ENCODE data around the gene C13orf46.

The C13orf46 gene

GRCh38 chr13:113962975-113963374 is 10.9 kb downstream of the C13orf46 start:
- no peak overlapping the region for H3K27ac Mint-ChIP-seq
- H3K4me3 Mint-ChIP-seq, result no peak overlapping the region
- H3K36me3 Mint-ChIP-seq, result peaks cover 12% of the 10 kb centered on the region
- peaks cover 9% of the 10 kb centered on the region for H3K9me3 Mint-ChIP-seq
- H3K27me3 Mint-ChIP-seq, result no peaks in the 10 kb centered on the region
- ATAC-seq, result no peak
- no peaks in the 10 kb centered on the region for H3K4me1 Mint-ChIP-seq

GRCh38 chr13:113962386-113962785 is 11.5 kb downstream of the C13orf46 start:
- ATAC-seq, result no peak
- H3K27me3 Mint-ChIP-seq, result no peaks in the 10 kb centered on the region
- H3K4me1 Mint-ChIP-seq, result no peaks in the 10 kb centered on the region
- no peak overlapping the region for H3K27ac Mint-ChIP-seq
- peaks cover 12% of the 10 kb centered on the region for H3K36me3 Mint-ChIP-seq
- no peak overlapping the region for H3K4me3 Mint-ChIP-seq
- H3K9me3 Mint-ChIP-seq, result peaks cover 9% of the 10 kb centered on the region

GRCh38 chr13:113960276-113960948 is 13.5 kb downstream of the C13orf46 start:
- ATAC-seq, result no peak
- no peak overlapping the region for H3K27ac Mint-ChIP-seq
- H3K4me3 Mint-ChIP-seq, result no peak overlapping the region
- no peaks in the 10 kb centered on the region for H3K27me3 Mint-ChIP-seq
- H3K36me3 Mint-ChIP-seq, result peaks cover 23% of the 10 kb centered on the region
- peaks cover 18% of the 10 kb centered on the region for H3K9me3 Mint-ChIP-seq
- no peaks in the 10 kb centered on the region for H3K4me1 Mint-ChIP-seq

GRCh38 chr13:113959198-113959597 is 14.7 kb downstream of the C13orf46 start:
- Mint-ChIP-seq H3K27ac (no peak overlapping the region), H3K36me3 (peaks cover 35% of the 10 kb centered on the region), H3K4me3 (no peak overlapping the region), H3K4me1 (no peaks in the 10 kb centered on the region), H3K27me3 (no peaks in the 10 kb centered on the region), H3K9me3 (peaks cover 27% of the 10 kb centered on the region)
- no peak for ATAC-seq

GRCh38 chr13:113958373-113958772 is 15.5 kb downstream of the C13orf46 start:
- H3K27ac Mint-ChIP-seq, result no peak overlapping the region
- ATAC-seq, result no peak
- peaks cover 38% of the 10 kb centered on the region for H3K36me3 Mint-ChIP-seq
- H3K9me3 Mint-ChIP-seq, result peaks cover 27% of the 10 kb centered on the region
- no peaks in the 10 kb centered on the region for H3K4me1 Mint-ChIP-seq
- H3K4me3 Mint-ChIP-seq, result no peak overlapping the region
- no peaks in the 10 kb centered on the region for H3K27me3 Mint-ChIP-seq

GRCh38 chr13:113956571-113956970 is 17.3 kb downstream of the C13orf46 start:
- no peak overlapping the region for H3K4me3 Mint-ChIP-seq
- H3K27ac Mint-ChIP-seq, result no peak overlapping the region
- H3K36me3 Mint-ChIP-seq, result peaks cover 38% of the 10 kb centered on the region
- H3K9me3 Mint-ChIP-seq, result peaks cover 27% of the 10 kb centered on the region
- peaks cover 3% of the 10 kb centered on the region for H3K4me1 Mint-ChIP-seq
- H3K27me3 Mint-ChIP-seq, result no peaks in the 10 kb centered on the region
- no peak for ATAC-seq

- H3K9me3 Mint-ChIP-seq, result peaks cover 27% of the 10 kb centered on the region
- H3K36me3 Mint-ChIP-seq, result peaks cover 38% of the 10 kb centered on the region
- no peaks in the 10 kb centered on the region for H3K27me3 Mint-ChIP-seq
- peaks cover 8% of the 10 kb centered on the region for H3K4me1 Mint-ChIP-seq
- ATAC-seq, result no peak
- no peak overlapping the region for H3K27ac Mint-ChIP-seq
- H3K4me3 Mint-ChIP-seq, result no peak overlapping the region
Measured at GRCh38 chr13:113955691-113956090, 18.2 kb downstream of the C13orf46 start.

GRCh38 chr13:113955235-113955634 is 18.6 kb downstream of the C13orf46 start:
- Mint-ChIP-seq H3K4me1 (peaks cover 13% of the 10 kb centered on the region), H3K27me3 (no peaks in the 10 kb centered on the region), H3K27ac (no peak overlapping the region), H3K9me3 (peaks cover 23% of the 10 kb centered on the region), H3K36me3 (peaks cover 34% of the 10 kb centered on the region), H3K4me3 (no peak overlapping the region)
- no peak for ATAC-seq

GRCh38 chr13:113954046-113954835 is 19.6 kb downstream of the C13orf46 start:
- Mint-ChIP-seq H3K4me3 (no peak overlapping the region), H3K4me1 (peaks cover 13% of the 10 kb centered on the region), H3K27me3 (no peaks in the 10 kb centered on the region), H3K36me3 (peaks cover 31% of the 10 kb centered on the region), H3K27ac (no peak overlapping the region), H3K9me3 (peaks cover 21% of the 10 kb centered on the region)
- ATAC-seq, result no peak

- Mint-ChIP-seq H3K4me3 (no peak overlapping the region), H3K27me3 (no peaks in the 10 kb centered on the region), H3K27ac (no peak overlapping the region), H3K4me1 (peaks cover 15% of the 10 kb centered on the region), H3K9me3 (peaks cover 18% of the 10 kb centered on the region), H3K36me3 (peaks cover 26% of the 10 kb centered on the region)
- no peak for ATAC-seq
Measured at GRCh38 chr13:113953561-113953960, 20.3 kb downstream of the C13orf46 start.

- H3K4me1 Mint-ChIP-seq, result peaks cover 20% of the 10 kb centered on the region
- peaks cover 26% of the 10 kb centered on the region for H3K36me3 Mint-ChIP-seq
- no peak overlapping the region for H3K27ac Mint-ChIP-seq
- no peak for ATAC-seq
- no peak overlapping the region for H3K4me3 Mint-ChIP-seq
- peaks cover 18% of the 10 kb centered on the region for H3K9me3 Mint-ChIP-seq
- H3K27me3 Mint-ChIP-seq, result no peaks in the 10 kb centered on the region
Measured at GRCh38 chr13:113952983-113953520, 20.8 kb downstream of the C13orf46 start.

- H3K27ac Mint-ChIP-seq, result no peak overlapping the region
- H3K9me3 Mint-ChIP-seq, result peaks cover 18% of the 10 kb centered on the region
- peaks cover 26% of the 10 kb centered on the region for H3K36me3 Mint-ChIP-seq
- ATAC-seq, result no peak
- no peaks in the 10 kb centered on the region for H3K27me3 Mint-ChIP-seq
- no peak overlapping the region for H3K4me3 Mint-ChIP-seq
- H3K4me1 Mint-ChIP-seq, result peaks cover 27% of the 10 kb centered on the region
Measured at GRCh38 chr13:113952151-113952982, 21.5 kb downstream of the C13orf46 start.

GRCh38 chr13:113951246-113951999 is 22.5 kb downstream of the C13orf46 start:
- H3K27ac Mint-ChIP-seq, result peak overlapping the region; percentile 48
- peak; percentile 86 for ATAC-seq

GRCh38 chr13:113950451-113951245 is 23.2 kb downstream of the C13orf46 start:
- Mint-ChIP-seq H3K27ac (peak overlapping the region; percentile 48), H3K36me3 (peaks cover 18% of the 10 kb centered on the region), H3K9me3 (peaks cover 11% of the 10 kb centered on the region), H3K27me3 (no peaks in the 10 kb centered on the region), H3K4me1 (peaks cover 40% of the 10 kb centered on the region), H3K4me3 (peak overlapping the region; percentile 48)
- peak; percentile 56 for ATAC-seq

More at GRCh38 chr13:113951246-113951999, 22.5 kb downstream of the C13orf46 start:
- H3K36me3 Mint-ChIP-seq, result peaks cover 25% of the 10 kb centered on the region
- peaks cover 18% of the 10 kb centered on the region for H3K9me3 Mint-ChIP-seq
- no peaks in the 10 kb centered on the region for H3K27me3 Mint-ChIP-seq
- H3K4me3 Mint-ChIP-seq, result peak overlapping the region; percentile 48
- H3K4me1 Mint-ChIP-seq, result peaks cover 36% of the 10 kb centered on the region

Measured in stimulated activated memory B cell treated with anti-CD40 and anti-IgM and Interleukin-4, amounts not matched to agents 10 μg/mL and 1 μg/mL and 100 μg/mL, for 72 hours (primary cell).